Measurements from ENCODE around the gene CLEC4E. TPM values are rescaled to one million over a fixed set of nuclear protein-coding genes. Genes with fewer than 3 reads are reported as not detected.
"Not testable (repeated sequence)": the region's sequence is repeated elsewhere in the genome, so short reads cannot be mapped to it uniquely, and the experiment has no call there.

CLEC4E gene
- polyA plus RNA-seq (ENCODE audit: insufficient read length), result 1.8 TPM
- long read RNA-seq, donor 1, result 0 reads
- long read RNA-seq, donor 2, result 0 reads
- long read RNA-seq, donor 3, partial matches to known transcripts, result 0 of 1 reads
- long read RNA-seq, donor 3, other reads (novel, unspliced or antisense), result 0 of 1 reads
- long read RNA-seq, donor 4, result 0 reads
- long read RNA-seq, donor 5, result 0 reads
- long read RNA-seq, donor 6, result 0 reads
- long read RNA-seq, donor 7, result 0 reads
- long read RNA-seq, donor 8, partial matches to known transcripts, result 0 of 1 reads
- long read RNA-seq, donor 8, other reads (novel, unspliced or antisense), result 0 of 1 reads

- not testable (repeated sequence) for DNase-seq
Observed at GRCh38 chr12:8540831-8541230, at the start of gene CLEC4E. Gene CLEC4E (minus strand): TSS chr12:8540905. CDS start chr12:8540797, 108 bp downstream.

- DNase-seq, result no peak
Observed at GRCh38 chr12:8589679-8590078, 49.0 kb upstream of the CLEC4E start.

GRCh38 chr12:8584478-8584877, 43.8 kb upstream of the CLEC4E start:
- not testable (repeated sequence) for DNase-seq

GRCh38 chr12:8584004-8584403, 43.3 kb upstream of the CLEC4E start:
- no peak for DNase-seq

GRCh38 chr12:8581098-8581784, 40.5 kb upstream of the CLEC4E start:
- DNase-seq, result no peak

GRCh38 chr12:8577879-8578278, 37.2 kb upstream of the CLEC4E start:
- no peak for DNase-seq

- no peak for DNase-seq
Observed at GRCh38 chr12:8572507-8572906, 31.8 kb upstream of the CLEC4E start.

GRCh38 chr12:8566525-8566924, 25.8 kb upstream of the CLEC4E start:
- no peak for DNase-seq

GRCh38 chr12:8566052-8566451, 25.3 kb upstream of the CLEC4E start:
- not testable (repeated sequence) for DNase-seq

GRCh38 chr12:8564656-8565055, 24.0 kb upstream of the CLEC4E start:
- DNase-seq, result no peak

- DNase-seq, result no peak
Observed at GRCh38 chr12:8563356-8563755, 22.7 kb upstream of the CLEC4E start.

- DNase-seq, result no peak
Observed at GRCh38 chr12:8562310-8562709, 21.6 kb upstream of the CLEC4E start.

- DNase-seq, result no peak
Observed at GRCh38 chr12:8561011-8561410, 20.3 kb upstream of the CLEC4E start.

- DNase-seq, result no peak
Observed at GRCh38 chr12:8559676-8560075, 19.0 kb upstream of the CLEC4E start.

GRCh38 chr12:8556531-8557097, 15.9 kb upstream of the CLEC4E start:
- no peak for DNase-seq

- DNase-seq, result no peak
Observed at GRCh38 chr12:8554451-8555195, 13.9 kb upstream of the CLEC4E start.

- DNase-seq, result no peak
Observed at GRCh38 chr12:8553088-8553627, 12.5 kb upstream of the CLEC4E start.

GRCh38 chr12:8549381-8549780, 8.7 kb upstream of the CLEC4E start:
- no peak for DNase-seq

GRCh38 chr12:8548192-8548591, 7.5 kb upstream of the CLEC4E start:
- no peak for DNase-seq

GRCh38 chr12:8547645-8548044, 6.9 kb upstream of the CLEC4E start:
- DNase-seq, result no peak

GRCh38 chr12:8546591-8546990, 5.9 kb upstream of the CLEC4E start:
- no peak for DNase-seq

- peak; percentile 67 for DNase-seq
Observed at GRCh38 chr12:8544295-8544694, 3.6 kb upstream of the CLEC4E start.

Measured in left kidney (tissue), 8 donors.